HepG2 (cell line): ENCODE results near the gene TBR1. TPM values are rescaled to one million over a fixed set of nuclear protein-coding genes. Genes with fewer than 3 reads are reported as not detected.

Experiments
- ATAC-seq: fragments of 200-7000 bp; cut with Tn5 transposase; 3 replicates; pipeline ENCODE4 v1.9.1; 2020; ENCODE audit warnings: mild to moderate bottlenecking, moderate library complexity
- BruUV-seq: library from RNA; stranded (reverse); fragments of 400-500 nt; replicated peaks from 2 replicates; lab custom pipeline; 2021; lab: Mats Ljungman, UMichigan
- CTCF ChIA-PET: fragments of 300-600 bp; formaldehyde crosslinking; extraction: SDS; loops from one replicate; lab custom pipeline; 2021; ENCODE audit warnings: low total read pairs, inconsistent platforms, low intra/inter-chr PET ratio; lab: Yijun Ruan, JAX
- POLR2A ChIA-PET: fragments of 350-600 bp; sonication (Branson Sonifier 250); formaldehyde crosslinking; loops from one replicate; lab custom pipeline; 2020; ENCODE audit warnings: antibody characterized with exemption, inconsistent platforms; lab: Yijun Ruan, JAX
- DNase-seq: peaks from one replicate; pipeline ENCODE4 v3.0.0-alpha.2; 2015; ENCODE audit warnings: low spot score
- FAIRE-seq: peaks from 3 replicates; lab custom pipeline; 2011; peaks lifted over from hg19 to GRCh38; lab: Jason Lieb, UNC
- H2AFZ ChIP-seq: one replicate; pipeline ENCODE4 v1.6.1; 2011; ENCODE audit warnings: low read length, inconsistent platforms
- H3K27ac ChIP-seq: fragments of 300-600 bp; 3 replicates; pipeline ENCODE4 v1.8.0; 2011; ENCODE audit warnings: mixed run types, mild to moderate bottlenecking, mixed read lengths, low read length, inconsistent platforms; ENCODE audit not compliant: insufficient read depth; ENCODE audit errors: extremely low read length
- H3K27me3 ChIP-seq, 2 experiments: fragments of 200-600 bp in 1 of 2; 2 replicates in 1 of 2; 3 replicates in 1 of 2; pipeline versions ENCODE4 v1.6.0 to v1.8.0; 2011; ENCODE audit warnings: low read length in 2 of 2, mild to moderate bottlenecking in 2 of 2, moderate library complexity in 2 of 2, inconsistent platforms in 1 of 2; ENCODE audit not compliant: insufficient read depth in 2 of 2, control insufficient read depth in 1 of 2
- H3K36me3 ChIP-seq, 2 experiments: fragments of 200-600 bp in 1 of 2; replicated peaks in 1 of 2; 2 replicates in 1 of 2; 3 replicates in 1 of 2; pipeline versions ENCODE4 v1.5.1 to v1.8.0; 2011; ENCODE audit warnings: low read length in 2 of 2, inconsistent platforms in 1 of 2; ENCODE audit not compliant: insufficient read depth in 2 of 2, control insufficient read depth in 1 of 2
- H3K4me1 ChIP-seq: 2 replicates; pipeline ENCODE4 v1.5.1; 2012; ENCODE audit warnings: low read length, inconsistent platforms; ENCODE audit not compliant: insufficient read depth
- H3K4me2 ChIP-seq: 2 replicates; pipeline ENCODE4 v1.6.0; 2011; ENCODE audit warnings: low read depth, low read length, inconsistent platforms
- H3K4me3 ChIP-seq, 3 experiments: fragments of 200-600 bp in 1 of 3; sonication (generic), shearing (Covaris generic) in 1 of 3; replicated peaks in 1 of 3; 2 replicates each; pipeline ENCODE4 v1.5.1; 2011 to 2016; ENCODE audit warnings: low read length in 3 of 3, inconsistent platforms in 2 of 3, low read depth in 2 of 3, mild to moderate bottlenecking in 2 of 3, control low read depth in 1 of 3, mixed read lengths in 1 of 3; ENCODE audit not compliant: insufficient read depth in 1 of 3
- H3K79me2 ChIP-seq: one replicate; pipeline ENCODE4 v1.6.1; 2011; ENCODE audit warnings: low read length, inconsistent platforms; ENCODE audit not compliant: insufficient read depth
- H3K9ac ChIP-seq: 2 replicates; pipeline ENCODE4 v1.6.0; 2011; ENCODE audit warnings: mild to moderate bottlenecking, low read depth, low read length, inconsistent platforms; ENCODE audit not compliant: insufficient read depth
- H3K9me3 ChIP-seq: 2 replicates; pipeline ENCODE4 v1.5.1; 2012; ENCODE audit warnings: mild to moderate bottlenecking, low read length
- H4K20me1 ChIP-seq: 2 replicates; pipeline ENCODE4 v1.6.0; 2011; ENCODE audit warnings: inconsistent platforms, mild to moderate bottlenecking, low read length, moderate library complexity; ENCODE audit not compliant: insufficient read depth
- HES4 ChIP-seq: sonication (generic); formaldehyde crosslinking; IDR thresholded peaks from 2 replicates; pipeline ENCODE4 v1.9.0; 2021; ENCODE audit warnings: mild to moderate bottlenecking, missing genetic modification reagents, borderline replicate concordance
- HOXA9 ChIP-seq: sonication (generic); formaldehyde crosslinking; IDR thresholded peaks from 2 replicates; pipeline ENCODE4 v1.8.1; 2022; ENCODE audit warnings: missing genetic modification reagents, mild to moderate bottlenecking, moderate library complexity, borderline replicate concordance
- MBD4 ChIP-seq: IDR thresholded peaks from 2 replicates; pipeline ENCODE4 v1.6.1; 2012; ENCODE audit warnings: low read length, inconsistent platforms, borderline replicate concordance
- PTBP1 ChIP-seq: fragments of 200-400 bp; formaldehyde crosslinking; IDR thresholded peaks from 2 replicates; pipeline ENCODE4 v1.6.1; 2018; ENCODE audit warnings: low read length, low read depth; ENCODE audit not compliant: poor library complexity, severe bottlenecking
- RBM22 ChIP-seq: fragments of 200-400 bp; formaldehyde crosslinking; optimal IDR thresholded peaks from 2 replicates; pipeline ENCODE3; 2017; ENCODE audit warnings: mild to moderate bottlenecking, low read length, moderate library complexity
- SIX4 ChIP-seq: sonication (generic); formaldehyde crosslinking; IDR thresholded peaks from 2 replicates; pipeline ENCODE4 v1.4.0; 2020; ENCODE audit warnings: missing genetic modification reagents
- ZFP91 ChIP-seq: sonication (generic); formaldehyde crosslinking; IDR thresholded peaks from 2 replicates; pipeline ENCODE4 v1.9.0; 2022; ENCODE audit warnings: missing genetic modification reagents, mild to moderate bottlenecking, borderline replicate concordance
- ZGPAT ChIP-seq: IDR thresholded peaks from 2 replicates; pipeline ENCODE4 v1.6.1; 2016; ENCODE audit warnings: mild to moderate bottlenecking
- WGBS: methylation state at CpG from one replicate; pipeline ENCODE4 v1.1.6; 2017; ENCODE audit warnings: low lambda C conversion rate; 5-methylcytosine and 5-hydroxymethylcytosine counted together
- in situ Hi-C: cut with HindIII; loops from 2 replicates; pipeline ENCODE4 v1.10.0; 2017; ENCODE audit warnings: low pct_unique_long_range_greater_than_20kb; ENCODE audit not compliant: extremely low pct_ligation_motif_present
- intact Hi-C: fragments of 100-400 bp; cut with micrococcal nuclease; formaldehyde crosslinking; loops from one replicate; pipeline ENCODE4 v1.10.0; 2022; ENCODE audit not compliant: unreplicated experiment
- polyA plus RNA-seq, 8 experiments: library from polyadenylated mRNA; depleted of rRNA in 3 of 8; stranded (reverse) in 7 of 8; unstranded in 1 of 8; fragments of >200 nt; fragmentation: Illumina TruSeq in 4 of 8; extraction: Trizol in 4 of 8; gene quantifications; 2 replicates each; pipeline versions ENCODE4 v1.2.1 to v1.2.3, GENCODE V29; 2011 to 2016; ENCODE audit warnings: low read depth in 4 of 8, missing spikeins in 1 of 8, mixed read lengths in 1 of 8; ENCODE audit not compliant: insufficient read depth in 1 of 8
- total RNA-seq, 5 experiments: library from RNA; depleted of rRNA; stranded (reverse); fragments of >200 nt; fragmentation: Illumina TruSeq; extraction: Trizol; gene quantifications; 2 replicates each; pipeline ENCODE4 v1.2.3, GENCODE V29; 2016; ENCODE audit warnings: low read depth in 1 of 5
- TF ChIP-seq, protein P1 (sequence below): sonication (generic); formaldehyde crosslinking; IDR thresholded peaks from 2 replicates; pipeline ENCODE4 v1.4.0; 2020; ENCODE audit warnings: missing genetic modification reagents

The TBR1 gene
- total and polyA plus RNA-seq, 2 of the 13 experiments (the other 11 are each of a cell fraction or from before 2014, with no cell fraction given): not detected

DNA sequence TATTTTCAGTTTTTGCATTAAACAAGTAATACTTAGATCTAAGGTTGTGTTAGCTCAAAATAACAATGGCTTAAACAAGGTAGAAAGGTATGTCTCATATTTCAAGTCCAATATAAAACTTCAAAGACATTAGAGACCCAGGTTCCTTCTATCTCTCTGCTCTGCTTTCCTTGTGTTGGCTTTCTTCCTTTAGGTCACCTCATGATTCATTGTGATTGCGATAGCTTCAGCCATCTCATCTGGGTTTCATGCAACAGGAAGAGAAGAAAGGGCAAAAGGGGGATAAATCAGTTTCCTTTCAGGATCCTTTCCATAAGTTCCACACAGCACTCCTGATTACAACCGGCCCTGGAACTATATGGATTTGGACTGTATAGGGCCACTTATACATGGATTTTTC, 16.0 kb upstream of the TBR1 start:
- H3K4me2 ChIP-seq: no peak overlapping the region
- no peak overlapping the region for H3K4me3 ChIP-seq
- H3K27me3 ChIP-seq: no peaks in the 10 kb centered on the region
- no TSS peak for BruUV-seq
- no peaks in the 10 kb centered on the region for H3K4me1 ChIP-seq
- no peak overlapping the region for H3K9ac ChIP-seq
- H4K20me1 ChIP-seq: no peaks in the 10 kb centered on the region
- CTCF ChIA-PET: no interaction called here
- DNase-seq: no peak
- intact Hi-C loops: no loop called here
- TF ChIP-seq MBD4: no peak
- TF ChIP-seq, protein P1, sequence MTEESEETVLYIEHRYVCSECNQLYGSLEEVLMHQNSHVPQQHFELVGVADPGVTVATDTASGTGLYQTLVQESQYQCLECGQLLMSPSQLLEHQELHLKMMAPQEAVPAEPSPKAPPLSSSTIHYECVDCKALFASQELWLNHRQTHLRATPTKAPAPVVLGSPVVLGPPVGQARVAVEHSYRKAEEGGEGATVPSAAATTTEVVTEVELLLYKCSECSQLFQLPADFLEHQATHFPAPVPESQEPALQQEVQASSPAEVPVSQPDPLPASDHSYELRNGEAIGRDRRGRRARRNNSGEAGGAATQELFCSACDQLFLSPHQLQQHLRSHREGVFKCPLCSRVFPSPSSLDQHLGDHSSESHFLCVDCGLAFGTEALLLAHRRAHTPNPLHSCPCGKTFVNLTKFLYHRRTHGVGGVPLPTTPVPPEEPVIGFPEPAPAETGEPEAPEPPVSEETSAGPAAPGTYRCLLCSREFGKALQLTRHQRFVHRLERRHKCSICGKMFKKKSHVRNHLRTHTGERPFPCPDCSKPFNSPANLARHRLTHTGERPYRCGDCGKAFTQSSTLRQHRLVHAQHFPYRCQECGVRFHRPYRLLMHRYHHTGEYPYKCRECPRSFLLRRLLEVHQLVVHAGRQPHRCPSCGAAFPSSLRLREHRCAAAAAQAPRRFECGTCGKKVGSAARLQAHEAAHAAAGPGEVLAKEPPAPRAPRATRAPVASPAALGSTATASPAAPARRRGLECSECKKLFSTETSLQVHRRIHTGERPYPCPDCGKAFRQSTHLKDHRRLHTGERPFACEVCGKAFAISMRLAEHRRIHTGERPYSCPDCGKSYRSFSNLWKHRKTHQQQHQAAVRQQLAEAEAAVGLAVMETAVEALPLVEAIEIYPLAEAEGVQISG (CRISPR knock-in tag): no peak
- in situ Hi-C loops: no loop called here
- peaks cover 21 to 46% of the 10 kb centered on the region in 2 experiments for H3K36me3 ChIP-seq
- no peak overlapping the region for H2AFZ ChIP-seq
- POLR2A ChIA-PET: interaction anchor here (0.6 kb wide), 1 partner anchor 1785 kb away, joined by 3 read pairs; no protein-coding TSS in a partner anchor
- H3K79me2 ChIP-seq: no peaks in the 10 kb centered on the region
- no peaks in the 10 kb centered on the region for H3K9me3 ChIP-seq
- ATAC-seq: no peak
- no peak overlapping the region for H3K27ac ChIP-seq
- WGBS: 97% methylated on average over 2 of the region's 2 CpGs
- no peak for FAIRE-seq

- WGBS: 94% methylated on average over 4 of the region's 4 CpGs
- no TSS peak for BruUV-seq
- Histone ChIP-seq H3K27me3 (no peaks in the 10 kb centered on the region), H3K27ac (no peak overlapping the region), H3K4me3 (no peak overlapping the region), H3K9me3 (no peaks in the 10 kb centered on the region), H3K4me1 (no peaks in the 10 kb centered on the region), H3K4me2 (no peak overlapping the region), H3K79me2 (no peaks in the 10 kb centered on the region), H4K20me1 (no peaks in the 10 kb centered on the region), H2AFZ (no peak overlapping the region), H3K36me3 (peaks cover 9 to 24% of the 10 kb centered on the region in 2 experiments), H3K9ac (no peak overlapping the region)
- in situ Hi-C loops (no loop called here), intact Hi-C loops (no loop called here)
- ATAC-seq (no peak), FAIRE-seq (no peak), DNase-seq (no peak)
- CTCF ChIA-PET: no interaction called here
- POLR2A ChIA-PET: no interaction called here
- TF ChIP-seq SIX4 (CRISPR knock-in tag) (no peak), PTBP1 (no peak), ZGPAT (no peak), RBM22 (peak; percentile 60), HES4 (CRISPR knock-in tag) (no peak), ZFP91 (CRISPR knock-in tag) (no peak), HOXA9 (CRISPR knock-in tag) (no peak)
Observed at GRCh38 chr2:161402297-161402696, 13.8 kb upstream of the TBR1 start.
